Islet of Langerhans (tissue), 1 donor: ENCODE results near the gene KCNK4.

Experiments used
- FAIRE-seq: peaks from one replicate; lab custom pipeline; 2011; peaks lifted over from hg19 to GRCh38; lab: Jason Lieb, UNC

KCNK4 gene

DNA sequence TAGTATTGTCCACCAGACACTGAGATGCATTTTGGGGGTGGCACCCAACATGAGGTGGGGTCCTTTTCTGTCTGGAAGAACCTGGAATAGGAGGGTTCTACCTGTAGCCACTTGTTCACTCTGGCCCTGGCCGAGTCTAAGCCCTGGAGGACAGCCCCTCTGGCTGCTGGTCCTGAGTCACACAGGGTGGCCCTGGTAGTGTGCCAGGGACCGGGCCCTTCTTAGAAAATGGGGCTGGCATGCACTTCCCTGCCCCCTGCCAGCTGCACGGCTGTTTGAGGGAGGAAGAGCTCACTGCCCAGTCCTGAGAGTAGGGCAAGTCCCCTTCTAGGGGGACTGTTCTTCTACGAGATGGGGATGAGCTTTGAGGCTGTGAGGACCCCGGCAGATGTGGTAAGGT lies 37.6 kb upstream of the KCNK4 start:
- FAIRE-seq, result no peak

DNA sequence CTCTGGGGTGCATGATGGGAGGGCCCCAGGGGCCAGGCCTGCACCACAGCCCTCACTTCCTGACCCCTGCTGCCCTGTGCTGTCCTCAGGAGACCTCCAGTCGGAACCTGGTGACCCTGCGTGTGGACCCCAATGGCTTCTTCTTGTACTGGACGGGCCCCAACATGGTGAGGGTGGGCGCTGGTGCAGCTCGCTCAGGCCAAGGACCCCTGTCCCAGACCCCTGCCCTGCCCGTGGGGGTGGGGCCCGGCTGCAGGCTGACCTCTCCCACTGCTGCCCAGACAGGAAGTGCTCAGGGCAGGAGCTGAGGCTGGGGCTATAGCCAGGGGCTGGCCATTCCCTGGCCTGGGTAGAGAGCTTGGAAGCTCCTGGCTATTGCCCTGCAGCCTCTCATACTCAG lies 36.8 kb upstream of the KCNK4 start:
- no peak for FAIRE-seq

DNA sequence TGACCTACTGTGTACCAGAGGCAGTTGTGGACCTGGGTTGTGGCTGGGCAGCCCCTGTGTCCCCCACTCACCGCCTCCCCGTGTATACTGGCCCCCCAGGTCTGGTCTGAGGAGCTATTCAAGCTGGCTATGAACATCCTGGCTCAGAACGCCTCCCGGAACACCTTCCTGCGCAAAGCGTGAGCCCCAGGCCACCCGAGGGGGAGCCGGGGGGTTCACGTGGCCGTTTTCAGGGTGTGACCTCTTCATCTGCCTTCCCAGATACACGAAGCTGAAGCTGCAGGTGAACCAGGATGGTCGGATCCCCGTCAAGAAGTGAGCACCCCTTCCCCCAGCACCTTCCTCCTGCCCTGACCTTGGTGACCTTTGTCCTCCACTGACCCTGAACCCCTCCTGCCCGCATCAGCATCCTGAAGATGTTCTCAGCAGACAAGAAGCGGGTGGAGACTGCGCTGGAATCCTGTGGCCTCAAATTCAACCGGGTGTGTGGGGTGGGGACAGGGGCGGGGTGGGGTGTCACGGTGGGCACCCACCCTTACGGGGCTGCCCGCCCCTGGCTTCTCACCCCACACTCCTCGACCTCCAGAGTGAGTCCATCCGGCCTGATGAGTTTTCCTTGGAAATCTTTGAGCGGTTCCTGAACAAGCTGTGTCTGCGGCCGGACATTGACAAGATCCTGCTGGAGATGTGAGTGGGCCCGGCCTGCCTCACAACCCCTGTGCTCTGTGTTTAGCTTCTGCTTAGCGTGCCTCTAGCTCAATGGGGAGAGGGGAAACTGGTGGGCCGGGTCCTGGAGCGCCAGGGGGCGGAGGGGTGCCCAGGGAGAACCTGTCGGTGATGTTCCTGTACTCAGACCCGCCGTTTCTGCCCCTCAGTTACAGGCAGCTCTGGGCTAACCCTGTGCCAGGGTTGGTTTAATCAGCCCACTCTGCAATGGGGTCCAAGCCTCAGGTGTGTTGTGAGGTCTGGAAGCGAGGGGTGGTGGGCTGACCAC lies 35.7 kb upstream of the KCNK4 start:
- no peak for FAIRE-seq

DNA sequence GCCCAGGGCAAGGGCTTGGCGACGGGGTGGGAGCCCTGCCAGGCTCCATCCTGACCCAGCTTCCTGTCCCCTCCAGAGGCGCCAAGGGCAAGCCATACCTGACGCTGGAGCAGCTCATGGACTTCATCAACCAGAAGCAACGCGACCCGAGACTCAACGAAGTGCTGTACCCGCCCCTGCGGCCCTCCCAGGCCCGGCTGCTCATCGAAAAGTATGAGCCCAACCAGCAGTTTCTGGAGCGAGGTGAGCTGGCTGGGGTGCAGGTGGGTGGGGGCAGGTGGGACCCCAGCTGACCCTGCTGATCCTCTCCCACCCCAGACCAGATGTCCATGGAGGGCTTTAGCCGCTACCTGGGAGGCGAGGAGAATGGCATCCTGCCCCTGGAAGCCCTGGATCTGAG lies 34.8 kb upstream of the KCNK4 start:
- FAIRE-seq, result no peak

DNA sequence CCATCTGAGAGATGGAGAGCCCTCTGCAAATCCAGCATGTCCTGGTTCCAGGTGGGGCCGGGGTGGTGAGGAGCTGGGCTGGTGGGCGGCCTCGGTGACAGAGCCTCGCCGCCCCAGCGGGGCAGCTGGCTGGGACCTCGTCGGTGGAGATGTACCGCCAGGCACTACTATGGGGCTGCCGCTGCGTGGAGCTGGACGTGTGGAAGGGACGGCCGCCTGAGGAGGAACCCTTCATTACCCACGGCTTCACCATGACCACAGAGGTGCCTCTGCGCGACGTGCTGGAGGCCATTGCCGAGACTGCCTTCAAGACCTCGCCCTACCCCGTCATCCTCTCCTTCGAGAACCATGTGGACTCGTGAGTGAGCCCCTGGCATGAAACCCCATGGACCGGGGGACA lies 32.7 kb upstream of the KCNK4 start:
- FAIRE-seq, result no peak

DNA sequence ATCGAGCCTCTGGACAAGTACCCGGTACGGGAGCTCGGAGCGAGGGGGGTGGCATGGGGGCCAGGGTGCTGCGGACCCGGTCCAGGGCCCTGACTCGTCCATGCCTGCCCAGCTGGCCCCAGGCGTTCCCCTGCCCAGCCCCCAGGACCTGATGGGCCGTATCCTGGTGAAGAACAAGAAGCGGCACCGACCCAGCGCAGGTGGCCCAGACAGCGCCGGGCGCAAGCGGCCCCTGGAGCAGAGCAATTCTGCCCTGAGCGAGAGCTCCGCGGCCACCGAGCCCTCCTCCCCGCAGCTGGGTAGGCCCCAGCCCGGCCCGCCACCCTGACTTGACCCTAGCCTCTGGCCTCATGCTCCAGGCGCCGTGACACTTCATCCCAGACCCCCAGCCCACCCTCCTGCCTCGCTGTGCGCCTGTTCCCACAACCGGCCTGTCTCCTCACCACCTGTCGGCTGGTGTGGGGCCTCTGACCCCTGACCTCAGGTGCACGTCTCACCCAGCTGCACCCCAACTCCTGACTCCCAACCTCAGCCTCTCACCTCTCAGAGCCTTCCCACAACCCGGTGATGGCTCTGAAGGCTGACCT lies 32.1 kb upstream of the KCNK4 start:
- FAIRE-seq, result no peak

DNA sequence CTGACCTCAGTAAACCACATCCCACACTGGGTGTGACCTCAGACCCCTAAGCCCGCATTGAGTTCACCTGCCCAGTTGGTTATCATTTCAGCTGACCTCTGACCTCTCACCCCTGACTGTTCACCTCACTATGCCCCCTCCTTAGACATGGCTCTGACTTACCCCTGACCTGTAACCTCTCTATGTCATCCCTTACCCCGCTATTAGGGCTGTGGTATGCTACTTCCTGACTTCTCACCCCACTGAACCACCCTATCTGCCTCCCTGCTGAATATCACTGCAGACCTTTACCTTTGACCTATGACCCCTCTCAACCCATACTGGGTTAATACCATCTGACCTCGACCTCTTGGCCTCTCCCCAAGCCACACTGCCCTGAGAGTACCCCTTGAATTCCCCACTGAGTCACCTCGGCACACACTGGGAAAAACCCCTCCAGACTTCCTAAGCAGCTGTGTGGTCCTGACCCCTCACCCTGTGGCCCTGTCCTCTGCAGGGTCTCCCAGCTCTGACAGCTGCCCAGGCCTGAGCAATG lies 31.5 kb upstream of the KCNK4 start:
- no peak for FAIRE-seq

DNA sequence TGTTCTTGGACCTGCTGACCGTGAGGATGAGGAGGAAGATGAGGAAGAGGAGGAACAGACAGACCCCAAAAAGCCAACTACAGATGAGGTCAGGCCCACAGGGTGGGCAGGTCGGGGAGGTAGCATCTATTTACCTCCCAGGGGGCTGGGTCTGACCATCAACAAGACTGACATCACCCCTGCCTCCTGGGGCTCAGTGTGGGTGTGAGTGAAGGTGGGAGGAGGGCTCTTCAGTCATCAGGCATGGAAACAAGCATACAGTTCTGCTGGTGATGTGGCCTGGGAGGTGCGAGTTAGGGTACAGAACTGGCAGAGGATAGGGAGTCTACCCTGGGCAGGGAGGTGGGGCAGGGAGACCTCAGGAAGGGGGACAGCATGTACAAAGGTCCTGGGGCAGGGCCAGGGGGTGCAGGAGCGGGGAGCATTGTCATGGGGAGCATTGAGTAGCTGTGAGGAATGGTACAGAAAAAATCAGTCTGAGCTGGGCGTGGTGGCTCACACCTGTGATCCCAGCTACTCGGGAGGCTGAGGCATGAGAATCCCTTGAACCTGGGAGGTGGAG lies 30.9 kb upstream of the KCNK4 start:
- no peak for FAIRE-seq

DNA sequence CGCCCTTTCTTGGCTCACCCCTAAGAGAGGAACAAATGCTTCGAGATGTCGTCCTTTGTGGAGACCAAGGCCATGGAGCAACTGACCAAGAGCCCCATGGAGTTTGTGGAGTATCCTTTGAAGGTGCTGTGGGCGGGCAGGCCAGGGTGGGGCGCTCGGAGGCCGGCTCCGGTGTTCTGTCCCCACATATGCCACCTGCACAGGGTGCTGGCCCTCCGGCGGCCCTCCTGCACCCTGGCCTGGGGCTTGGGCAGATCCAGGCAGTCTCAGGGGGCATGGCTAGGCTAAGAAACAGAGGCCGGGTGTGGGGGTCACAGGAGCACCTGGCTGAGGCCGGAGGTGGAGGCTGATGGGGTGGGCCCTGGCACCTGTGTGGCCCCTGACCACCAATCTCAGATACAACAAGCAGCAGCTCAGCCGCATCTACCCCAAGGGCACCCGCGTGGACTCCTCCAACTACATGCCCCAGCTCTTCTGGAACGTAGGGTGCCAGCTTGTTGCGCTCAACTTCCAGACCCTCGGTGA lies 29.5 kb upstream of the KCNK4 start:
- no peak for FAIRE-seq

DNA sequence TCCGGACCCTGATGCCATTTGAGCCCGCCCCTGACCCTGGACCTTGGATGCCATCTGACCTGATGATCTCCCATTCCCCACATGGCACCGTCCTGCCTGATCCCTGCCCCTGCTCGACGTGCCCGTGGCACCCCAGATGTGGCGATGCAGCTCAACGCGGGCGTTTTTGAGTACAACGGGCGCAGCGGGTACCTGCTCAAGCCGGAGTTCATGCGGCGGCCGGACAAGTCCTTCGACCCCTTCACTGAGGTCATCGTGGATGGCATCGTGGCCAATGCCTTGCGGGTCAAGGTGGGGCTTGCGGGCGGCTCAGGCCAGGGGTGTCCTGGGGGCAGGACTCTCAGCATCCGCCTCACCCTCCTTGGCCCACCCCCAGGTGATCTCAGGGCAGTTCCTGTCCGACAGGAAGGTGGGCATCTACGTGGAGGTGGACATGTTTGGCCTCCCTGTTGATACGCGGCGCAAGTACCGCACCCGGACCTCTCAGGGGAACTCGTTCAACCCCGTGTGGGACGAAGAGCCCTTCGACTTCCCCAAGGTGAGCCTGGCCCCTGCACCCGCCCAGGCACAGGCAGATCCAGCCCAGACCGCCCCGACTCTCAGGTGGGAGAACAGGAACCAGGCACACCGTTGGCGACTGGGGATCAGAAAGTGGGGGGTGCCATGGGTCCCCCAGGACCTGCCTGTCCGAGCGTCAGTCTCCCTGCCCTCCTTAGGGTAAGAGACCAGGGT lies 28.7 kb upstream of the KCNK4 start:
- no peak for FAIRE-seq

DNA sequence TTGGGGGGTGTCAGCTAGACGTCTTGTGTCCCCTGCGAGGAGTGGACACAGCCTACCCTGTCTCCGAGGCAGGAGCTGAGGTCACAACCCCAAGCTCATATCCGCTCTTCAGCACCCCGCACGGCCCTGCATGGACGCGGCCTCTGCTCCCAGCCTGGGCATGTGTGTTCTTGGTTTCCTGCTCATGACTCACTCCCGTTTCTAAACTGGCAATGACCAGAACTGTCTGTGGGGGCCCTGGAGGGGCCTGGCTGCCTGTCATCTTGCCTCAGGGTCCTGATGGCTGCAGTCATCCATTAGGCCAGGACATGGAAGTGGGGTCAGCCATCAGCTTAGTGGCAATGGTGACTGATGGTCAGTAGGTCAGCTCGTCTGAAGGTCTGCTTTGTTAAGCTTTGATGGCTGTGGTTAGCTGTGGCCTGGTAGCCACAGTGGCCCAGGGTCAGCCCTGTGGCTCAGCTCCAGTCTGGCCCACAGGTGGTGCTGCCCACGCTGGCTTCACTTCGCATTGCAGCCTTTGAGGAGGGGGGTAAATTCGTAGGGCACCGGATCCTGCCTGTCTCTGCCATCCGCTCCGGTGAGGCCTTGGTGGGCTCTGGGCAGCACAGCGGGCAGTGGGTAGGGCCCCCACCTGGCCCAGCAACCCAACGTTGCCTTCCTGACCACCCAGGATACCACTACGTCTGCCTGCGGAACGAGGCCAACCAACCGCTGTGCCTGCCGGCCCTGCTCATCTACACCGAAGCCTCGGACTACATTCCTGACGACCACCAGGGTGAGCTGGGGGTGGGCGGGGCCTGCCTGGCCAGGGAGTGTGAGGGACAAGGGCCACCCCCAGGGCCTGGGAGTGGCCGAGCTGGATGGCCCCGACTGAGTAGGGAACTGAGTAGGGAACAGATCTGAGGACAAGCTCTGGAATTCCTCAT lies 27.8 kb upstream of the KCNK4 start:
- no peak for FAIRE-seq

DNA sequence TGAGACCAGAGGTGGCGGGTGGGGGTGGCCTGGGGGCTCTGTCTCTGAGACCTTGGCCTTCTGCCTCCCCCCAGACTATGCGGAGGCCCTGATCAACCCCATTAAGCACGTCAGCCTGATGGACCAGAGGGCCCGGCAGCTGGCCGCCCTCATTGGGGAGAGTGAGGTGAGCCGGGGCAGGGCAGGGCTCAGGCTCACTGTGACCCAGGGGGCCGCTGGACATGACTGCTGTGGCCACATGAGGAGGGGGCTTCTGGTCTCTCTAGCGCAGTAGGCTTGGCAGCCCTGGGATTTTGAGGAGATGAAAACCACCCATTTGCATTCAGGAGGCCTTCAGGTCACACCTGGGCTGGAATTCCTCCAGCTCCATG lies 27.2 kb upstream of the KCNK4 start:
- no peak for FAIRE-seq

DNA sequence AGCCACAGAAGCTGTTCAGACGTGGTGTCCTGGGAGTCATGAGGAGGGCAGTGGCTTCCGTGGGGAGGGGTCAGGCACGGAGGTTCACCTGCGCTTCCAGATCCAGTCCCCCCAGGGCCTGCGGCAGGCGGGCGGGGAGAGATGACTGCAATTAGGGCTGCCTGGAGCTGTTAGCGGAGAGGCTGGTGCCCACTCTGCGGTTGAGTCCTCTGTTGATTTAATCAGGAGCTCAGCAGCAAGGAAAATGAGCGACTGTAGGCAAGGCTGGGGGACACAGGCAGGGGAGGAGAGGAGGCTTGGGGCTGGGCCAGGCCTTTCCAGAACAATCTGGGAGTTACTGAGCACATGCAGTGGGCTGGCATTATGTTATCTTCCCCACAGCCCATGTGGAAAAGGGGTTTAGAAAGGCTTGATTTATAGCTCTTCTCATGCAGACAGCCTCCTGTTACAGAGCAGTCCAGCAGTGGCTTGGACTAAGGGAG lies 26.7 kb upstream of the KCNK4 start:
- no peak for FAIRE-seq

DNA sequence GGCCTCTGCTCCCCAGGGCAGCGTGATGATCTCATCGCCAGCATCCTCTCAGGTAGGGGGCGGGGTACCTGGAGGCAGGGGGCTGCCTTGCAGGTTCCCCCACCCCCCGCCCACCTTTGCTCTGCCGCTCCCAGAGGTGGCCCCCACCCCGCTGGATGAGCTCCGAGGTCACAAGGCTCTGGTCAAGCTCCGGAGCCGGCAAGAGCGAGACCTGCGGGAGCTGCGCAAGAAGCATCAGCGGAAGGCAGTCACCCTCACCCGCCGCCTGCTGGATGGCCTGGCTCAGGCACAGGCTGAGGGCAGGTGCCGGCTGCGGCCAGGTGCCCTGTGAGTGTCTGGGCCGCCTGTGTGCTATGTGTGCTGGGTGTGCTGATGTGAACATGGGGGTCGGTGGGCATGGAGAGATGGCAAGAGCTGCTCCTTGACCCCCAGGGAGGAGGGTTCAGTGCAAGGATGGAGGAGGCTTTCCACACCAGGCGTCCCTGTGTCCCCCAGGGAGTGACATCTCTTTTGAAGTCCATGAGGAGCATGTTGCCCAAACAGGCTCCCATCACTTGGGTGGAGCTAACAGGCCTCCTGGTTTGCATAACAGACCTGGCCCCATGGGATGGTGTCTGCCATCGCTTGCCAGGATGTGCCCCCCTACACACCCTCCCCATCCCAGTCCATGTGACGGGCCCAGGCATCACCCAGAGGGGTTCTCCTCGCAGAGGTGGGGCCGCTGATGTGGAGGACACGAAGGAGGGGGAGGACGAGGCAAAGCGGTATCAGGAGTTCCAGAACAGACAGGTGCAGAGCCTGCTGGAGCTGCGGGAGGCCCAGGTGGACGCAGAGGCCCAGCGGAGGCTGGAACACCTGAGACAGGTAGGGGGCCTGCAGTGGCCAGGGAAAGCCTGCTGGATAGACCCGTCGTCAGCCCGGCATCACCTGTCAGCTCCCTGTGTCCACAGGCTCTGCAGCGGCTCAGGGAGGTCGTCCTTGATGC lies 25.6 kb upstream of the KCNK4 start:
- no peak for FAIRE-seq

DNA sequence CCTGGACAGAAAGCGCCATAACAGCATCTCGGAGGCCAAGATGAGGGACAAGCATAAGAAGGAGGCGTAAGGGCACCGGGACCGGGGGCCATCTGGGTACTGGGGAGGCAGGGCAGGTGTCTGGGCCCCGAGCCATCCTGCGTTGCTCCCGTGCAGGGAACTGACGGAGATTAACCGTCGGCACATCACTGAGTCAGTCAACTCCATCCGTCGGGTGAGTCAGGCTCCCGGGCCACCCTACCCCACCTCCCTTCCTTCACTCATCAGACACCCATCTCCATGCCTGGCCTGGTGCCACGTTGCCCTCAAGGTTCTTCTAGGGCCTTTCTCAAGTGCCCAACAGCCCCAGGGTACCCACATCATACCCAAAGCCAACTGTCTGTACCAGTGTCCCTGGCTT lies 24.8 kb upstream of the KCNK4 start:
- no peak for FAIRE-seq

DNA sequence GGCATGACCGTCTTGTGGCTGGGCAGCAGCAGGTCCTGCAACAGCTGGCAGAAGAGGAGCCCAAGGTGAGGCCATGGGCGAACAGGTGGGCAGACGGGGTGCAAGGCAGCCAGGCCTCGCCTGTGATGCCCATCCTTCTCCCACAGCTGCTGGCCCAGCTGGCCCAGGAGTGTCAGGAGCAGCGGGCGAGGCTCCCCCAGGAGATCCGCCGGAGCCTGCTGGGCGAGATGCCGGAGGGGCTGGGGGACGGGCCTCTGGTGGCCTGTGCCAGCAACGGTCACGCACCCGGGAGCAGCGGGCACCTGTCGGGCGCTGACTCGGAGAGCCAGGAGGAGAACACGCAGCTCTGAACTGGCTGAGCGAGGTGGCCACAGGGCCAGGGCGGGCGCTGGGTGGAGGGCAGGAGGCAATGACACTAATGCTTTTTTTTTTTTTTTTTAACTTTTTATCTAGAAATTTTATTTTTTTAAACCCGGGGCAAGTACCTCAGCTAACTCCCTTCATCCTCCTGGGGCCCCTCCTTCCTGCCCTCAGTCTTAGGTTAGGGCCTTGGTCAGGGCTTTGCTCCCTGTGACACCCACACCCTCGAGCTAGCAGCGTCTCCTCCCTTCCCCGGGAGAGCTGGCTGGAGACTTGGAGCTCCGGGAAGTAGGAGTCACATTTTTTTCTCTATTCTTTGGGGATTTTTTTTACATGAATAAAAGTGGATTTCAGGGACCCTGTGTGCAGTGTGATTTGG lies 23.7 kb upstream of the KCNK4 start:
- FAIRE-seq, result no peak

DNA sequence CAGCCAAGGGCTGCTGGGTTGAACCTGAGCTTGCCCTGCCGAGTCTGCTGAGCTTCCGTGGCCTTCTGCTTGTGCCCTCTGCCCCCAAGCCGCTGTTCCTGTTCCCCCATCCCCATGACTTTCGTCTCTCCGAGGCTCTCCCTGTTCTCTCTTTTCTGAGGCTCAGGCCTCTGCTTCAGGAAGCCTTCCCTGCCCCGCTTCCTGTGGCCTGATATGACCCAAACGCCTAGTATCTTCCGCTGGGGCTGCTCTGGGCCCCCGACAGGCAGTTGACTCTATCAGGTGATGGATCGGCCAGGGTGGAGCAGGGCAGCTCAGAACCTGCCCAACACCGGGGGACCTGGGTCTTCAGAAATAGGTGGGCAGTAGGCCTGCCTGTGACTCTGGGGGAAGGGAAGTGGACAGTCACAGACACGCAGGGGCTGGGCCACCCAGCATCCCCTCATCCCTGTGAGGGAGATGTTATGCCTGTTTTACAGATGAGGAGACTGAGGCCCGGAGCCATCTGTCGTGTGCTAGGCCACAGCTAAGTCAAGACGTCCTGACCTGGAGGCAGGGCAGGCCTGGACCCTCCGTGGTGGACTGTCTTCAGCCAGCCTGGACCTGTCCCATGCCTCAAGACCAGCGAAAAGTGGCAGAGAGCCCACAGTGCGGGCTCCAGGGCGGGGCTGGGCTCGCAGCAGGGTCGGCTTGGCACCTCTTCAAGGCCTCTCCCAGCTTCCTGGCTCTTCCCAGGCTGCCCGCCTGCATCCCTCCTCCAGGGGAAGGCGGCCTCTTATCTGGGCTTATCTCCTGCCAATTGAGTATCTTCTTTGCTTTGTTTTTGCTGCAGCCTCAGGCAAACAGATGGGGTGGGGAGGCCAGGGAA lies 22.8 kb upstream of the KCNK4 start:
- no peak for FAIRE-seq

DNA sequence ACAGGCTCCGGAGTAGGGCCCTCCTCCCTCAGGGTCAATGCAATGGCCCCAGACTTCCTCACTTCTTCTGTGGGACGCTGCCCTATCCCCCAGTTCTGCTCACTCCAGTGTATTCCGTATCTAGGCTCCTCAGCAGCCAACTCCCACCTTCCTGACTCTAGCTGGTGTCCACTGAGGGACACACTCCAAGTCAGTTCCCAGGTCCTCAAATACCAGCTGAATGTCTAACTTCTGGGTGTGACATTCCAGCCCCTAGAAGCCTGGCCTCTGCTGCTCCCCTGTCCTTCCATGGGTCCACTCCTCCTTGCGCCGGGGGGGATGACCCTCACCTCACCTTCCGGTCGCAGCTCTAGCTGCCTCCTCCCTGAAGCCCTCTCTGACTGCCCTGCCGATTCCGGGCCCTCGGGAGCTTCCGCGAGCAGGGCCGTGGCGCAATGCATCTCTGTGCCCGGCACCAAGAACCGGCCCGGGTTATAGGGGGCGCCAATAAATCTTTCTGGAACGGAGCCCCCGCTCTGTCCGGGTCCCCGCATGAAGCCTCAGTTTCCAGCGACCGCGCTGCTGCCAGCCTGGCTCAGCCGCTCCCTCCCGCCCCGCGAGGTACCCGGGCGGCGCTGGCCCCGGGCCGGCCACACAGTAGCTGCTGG lies 22.1 kb upstream of the KCNK4 start:
- no peak for FAIRE-seq
